CD4-positive, alpha-beta T cell (primary cell): Measurements from ENCODE around the gene RAB22A. TPM values are rescaled to one million over a fixed set of nuclear protein-coding genes. Genes with fewer than 3 reads are reported as not detected.

Experiments
- ATAC-seq: fragments of 200-7000 bp; cut with Tn5 transposase; one replicate; pipeline ENCODE4 v1.10.0; 2022; ENCODE audit warnings: mild to moderate bottlenecking; ENCODE audit not compliant: poor library complexity
- CTCF ChIA-PET: fragments of 350-600 bp; sonication (Branson Sonifier 250); formaldehyde crosslinking; loops from one replicate; lab custom pipeline; 2021; ENCODE audit warnings: antibody characterized with exemption, inconsistent platforms; lab: Charles Lee
- POLR2A ChIA-PET: fragments of 350-600 bp; sonication (Branson Sonifier 250); formaldehyde crosslinking; loops from one replicate; lab custom pipeline; 2021; ENCODE audit warnings: antibody characterized with exemption, inconsistent platforms; lab: Charles Lee
- DNase-seq, 14 experiments: peaks; one replicate each; pipeline ENCODE4 v3.0.0-alpha.2; 2013 to 2020; ENCODE audit warnings: mixed read lengths in 2 of 14
- H3K27ac ChIP-seq, 2 donors: one replicate each; pipeline versions ENCODE4 v1.5.1 to v1.7.0; 2013; ENCODE audit warnings: low read length in 2 of 2, low read depth in 1 of 2, mild to moderate bottlenecking in 1 of 2
- H3K27me3 ChIP-seq, 2 experiments: 1 replicate in 1 of 2; 2 replicates in 1 of 2; pipeline versions ENCODE4 v1.6.1 to v1.7.0; 2013; ENCODE audit warnings: low read length in 2 of 2, control low read depth in 1 of 2, mild to moderate bottlenecking in 1 of 2, moderate library complexity in 1 of 2; ENCODE audit not compliant: insufficient read depth in 2 of 2, control insufficient read depth in 1 of 2
- H3K36me3 ChIP-seq: one replicate; pipeline ENCODE4 v1.6.1; 2013; ENCODE audit warnings: low read length, control low read depth; ENCODE audit not compliant: insufficient read depth
- H3K4me1 ChIP-seq: one replicate; pipeline ENCODE4 v1.6.1; 2013; ENCODE audit warnings: low read length, control low read depth; ENCODE audit not compliant: insufficient read depth
- H3K4me3 ChIP-seq: one replicate; pipeline ENCODE4 v1.5.1; 2013; ENCODE audit warnings: mild to moderate bottlenecking, low read length, moderate library complexity
- H3K9me3 ChIP-seq, 2 experiments: 1 replicate in 1 of 2; 2 replicates in 1 of 2; pipeline versions ENCODE4 v1.6.1 to v1.7.0; 2013; ENCODE audit warnings: low read length in 2 of 2, mild to moderate bottlenecking in 2 of 2, control low read depth in 1 of 2, moderate library complexity in 1 of 2; ENCODE audit not compliant: control insufficient read depth in 1 of 2, insufficient read depth in 1 of 2
- H3K27ac Mint-ChIP-seq: one replicate; pipeline ENCODE4 v1.8.0; 2020; ENCODE audit warnings: mixed read lengths
- H3K27me3 Mint-ChIP-seq: one replicate; pipeline ENCODE4 v1.8.0; 2021; ENCODE audit warnings: mixed read lengths
- H3K36me3 Mint-ChIP-seq: one replicate; pipeline ENCODE4 v1.8.0; 2021; ENCODE audit warnings: low read depth, mixed read lengths
- H3K4me1 Mint-ChIP-seq: one replicate; pipeline ENCODE4 v1.8.0; 2021; ENCODE audit warnings: low read depth, mixed read lengths
- H3K4me3 Mint-ChIP-seq: one replicate; pipeline ENCODE4 v1.8.0; 2020; ENCODE audit warnings: mild to moderate bottlenecking, mixed read lengths
- H3K9me3 Mint-ChIP-seq: one replicate; pipeline ENCODE4 v1.8.0; 2020; ENCODE audit warnings: mixed read lengths
- CTCF ChIP-seq: fragments of 200-600 bp; IDR thresholded peaks from one replicate; pipeline ENCODE4 v1.8.0; 2022; ENCODE audit warnings: antibody characterized with exemption, mild to moderate bottlenecking
- intact Hi-C, 2 experiments: fragments of 100-400 bp; cut with DNase I in 1 of 2; cut with micrococcal nuclease in 1 of 2; formaldehyde crosslinking; loops; one replicate each; pipeline versions ENCODE4 v1.15.1 to v1.9.0; 2023 to 2025; cut with DNase I, micrococcal nuclease
- total RNA-seq, 174 experiments: library from RNA in 2 of 174; stranded (reverse) in 2 of 174; gene quantifications; one replicate each; pipeline ENCODE4 v1.2.3 and lab custom pipeline; 2021 to 2026

RAB22A gene
- total RNA-seq, 2 experiments from 2014 or later: 16.5 to 17.2 TPM

GRCh38 chr20:58397429-58397828, 87.9 kb downstream of the RAB22A start:
- ChIA-PET POLR2A (no interaction called here), CTCF (no interaction called here)
- intact Hi-C loops: loop anchor here (10.0 kb wide), 2 partner anchors 47 to 2003 kb away; partner anchors contain the start of genes AURKA (in 1 of the 2) and CSTF1 (in 1 of the 2)
- no peaks in the 10 kb centered on the region for H3K27me3 Mint-ChIP-seq
- Histone ChIP-seq H3K27ac (no peak overlapping the region), H3K36me3 (peaks cover 18% of the 10 kb centered on the region), H3K4me1 (peaks cover 34% of the 10 kb centered on the region), H3K4me3 (no peak overlapping the region), H3K27me3 (no peaks in the 10 kb centered on the region), H3K9me3 (no peaks in the 10 kb centered on the region)
- peaks cover 63% of the 10 kb centered on the region for H3K4me1 Mint-ChIP-seq
- ATAC-seq (no peak), DNase-seq (no peak)
- no peak overlapping the region for H3K4me3 Mint-ChIP-seq
- peak overlapping the region; percentile 4 for H3K27ac Mint-ChIP-seq
- no peaks in the 10 kb centered on the region for H3K9me3 Mint-ChIP-seq
- peaks cover 33% of the 10 kb centered on the region for H3K36me3 Mint-ChIP-seq
- TF ChIP-seq CTCF: no peak

- ATAC-seq (no peak), DNase-seq (no peak)
- ChIA-PET CTCF (no interaction called here), POLR2A (interaction anchor here (1.1 kb wide), 1 partner anchor 9 kb away, joined by 6 read pairs; the partner anchor contains the start of gene VAPB)
- H3K36me3 ChIP-seq: peaks cover 16% of the 10 kb centered on the region
- H3K9me3 ChIP-seq: no peaks in the 10 kb centered on the region
- Mint-ChIP-seq H3K9me3 (no peaks in the 10 kb centered on the region), H3K27ac (peak overlapping the region; percentile 4), H3K27me3 (no peaks in the 10 kb centered on the region), H3K36me3 (peaks cover 27% of the 10 kb centered on the region), H3K4me3 (no peak overlapping the region), H3K4me1 (peaks cover 55% of the 10 kb centered on the region)
- no peak for TF ChIP-seq CTCF
- H3K4me3 ChIP-seq: no peak overlapping the region
- H3K27ac ChIP-seq: no peak overlapping the region
- H3K27me3 ChIP-seq: no peaks in the 10 kb centered on the region
- intact Hi-C loops: loop anchor here (10.0 kb wide), 2 partner anchors 47 to 2003 kb away; partner anchors contain the start of genes AURKA (in 1 of the 2) and CSTF1 (in 1 of the 2)
- peaks cover 35% of the 10 kb centered on the region for H3K4me1 ChIP-seq
These were observed 88.7 kb downstream of the RAB22A start for GRCh38 chr20:58398254-58398653.

GRCh38 chr20:58399926-58400325, 90.4 kb downstream of the RAB22A start:
- no peak for TF ChIP-seq CTCF
- no peak overlapping the region for H3K27ac ChIP-seq
- Mint-ChIP-seq H3K27ac (no peak overlapping the region), H3K27me3 (no peaks in the 10 kb centered on the region), H3K4me3 (no peak overlapping the region), H3K36me3 (peaks cover 11% of the 10 kb centered on the region), H3K9me3 (no peaks in the 10 kb centered on the region), H3K4me1 (peaks cover 38% of the 10 kb centered on the region)
- no peak for DNase-seq
- peaks cover 37% of the 10 kb centered on the region for H3K4me1 ChIP-seq
- peaks cover 9% of the 10 kb centered on the region for H3K36me3 ChIP-seq
- ChIA-PET POLR2A (interaction anchor here (3.1 kb wide), 1 partner anchor 11 kb away, joined by 12 read pairs; the partner anchor contains the start of gene VAPB), CTCF (interaction anchor here (0.6 to 1.0 kb wide), 3 partner anchors 9 to 1543 kb away, joined by 3 read pairs; no protein-coding TSS in a partner anchor)
- H3K9me3 ChIP-seq: no peaks in the 10 kb centered on the region
- intact Hi-C loops: loop anchor here (10.0 kb wide), 2 partner anchors 45 to 2005 kb away; partner anchors contain the start of genes AURKA (in 1 of the 2) and CSTF1 (in 1 of the 2)
- no peak for ATAC-seq
- H3K4me3 ChIP-seq: no peak overlapping the region
- H3K27me3 ChIP-seq: no peaks in the 10 kb centered on the region
